BJ (cell line): Measurements from ENCODE around the gene ANXA1. TPM values are rescaled to one million over a fixed set of nuclear protein-coding genes. Genes with fewer than 3 reads are reported as not detected.
A peak's percentile ranks its signal among the peaks of the same experiment; 100 is the strongest.
"Not testable (repeated sequence)": the region's sequence is repeated elsewhere in the genome, so short reads cannot be mapped to it uniquely, and the experiment has no call there.

Experiments
- CTCF ChIA-PET: fragments of 350-600 bp; formaldehyde crosslinking; extraction: SDS; loops from one replicate; lab custom pipeline; 2021; ENCODE audit warnings: antibody characterized with exemption, inconsistent platforms; lab: Yijun Ruan, JAX
- POLR2A ChIA-PET: fragments of 300-600 bp; sonication (Branson Sonifier 250); formaldehyde crosslinking; extraction: SDS; loops from one replicate; lab custom pipeline; 2021; ENCODE audit warnings: antibody characterized with exemption; lab: Charles Lee
- DNase-seq: peaks from one replicate; pipeline ENCODE4 v3.0.0-alpha.2; 2011; ENCODE audit warnings: low read depth
- H3K27me3 ChIP-seq: 2 replicates; pipeline ENCODE4 v1.6.0; 2011; ENCODE audit warnings: low read length; ENCODE audit not compliant: control insufficient read depth, insufficient read depth
- H3K36me3 ChIP-seq: 2 replicates; pipeline ENCODE4 v1.5.1; 2011; ENCODE audit warnings: low read length; ENCODE audit not compliant: control insufficient read depth, insufficient read depth
- H3K4me3 ChIP-seq: 2 replicates; pipeline ENCODE4 v1.5.1; 2011; ENCODE audit warnings: low read depth, mild to moderate bottlenecking, control low read depth, low read length
- CTCF ChIP-seq: IDR thresholded peaks from 2 replicates; pipeline ENCODE4 v1.5.1; 2011; ENCODE audit warnings: low read depth, mild to moderate bottlenecking, control low read depth, inconsistent platforms, low read length, moderate library complexity; ENCODE audit not compliant: insufficient read depth
- polyA plus RNA-seq: library from polyadenylated mRNA; depleted of rRNA; stranded (reverse); fragments of >200 nt; gene quantifications from 2 replicates; pipeline ENCODE4 v1.2.3, GENCODE V29; 2011

Gene ANXA1
- polyA plus RNA-seq, 1 experiment: 581 TPM

GRCh38 chr9:73183917-73184861, 32.5 kb downstream of the ANXA1 start:
- ChIA-PET POLR2A (no interaction called here), CTCF (interaction anchor here (0.6 to 9.0 kb wide), 7 partner anchors 72 to 327 kb away, joined by 3 to 63 read pairs (median 6); no protein-coding TSS in a partner anchor)
- Histone ChIP-seq H3K4me3 (no peak overlapping the region), H3K36me3 (no peaks in the 10 kb centered on the region), H3K27me3 (no peaks in the 10 kb centered on the region)
- no peak for DNase-seq
- TF ChIP-seq CTCF: peak; percentile 31

DNA sequence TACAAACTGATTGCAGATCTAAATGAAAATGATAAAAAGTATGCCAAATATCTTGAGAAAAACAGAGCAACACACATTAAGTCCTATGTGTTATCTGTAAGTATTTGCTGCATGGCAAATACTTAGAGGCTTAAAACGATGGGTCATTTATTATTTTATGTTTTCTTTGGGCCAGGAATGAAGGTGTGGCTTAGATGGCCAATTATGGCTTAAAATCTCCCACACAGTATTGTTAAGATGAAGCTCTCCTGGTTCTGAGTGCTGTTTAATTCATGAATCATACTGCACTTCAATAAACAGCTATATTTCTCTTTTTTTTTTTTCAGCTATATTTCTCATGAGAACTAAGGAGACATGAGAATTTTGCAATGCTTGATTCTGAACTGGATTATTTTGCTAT, 39.4 kb downstream of the ANXA1 start:
- H3K36me3 ChIP-seq, CTCF ChIA-PET, H3K27me3 ChIP-seq, POLR2A ChIA-PET, H3K4me3 ChIP-seq: not testable (repeated sequence)
- DNase-seq: peak; percentile 35

GRCh38 chr9:73194284-73194683, 42.6 kb downstream of the ANXA1 start:
- Histone ChIP-seq H3K4me3 (no peak overlapping the region), H3K27me3 (no peaks in the 10 kb centered on the region), H3K36me3 (no peaks in the 10 kb centered on the region)
- ChIA-PET CTCF (no interaction called here), POLR2A (no interaction called here)
- TF ChIP-seq CTCF: no peak
- DNase-seq: no peak

GRCh38 chr9:73199448-73199847, 47.8 kb downstream of the ANXA1 start:
- POLR2A ChIA-PET: no interaction called here
- no peak for DNase-seq
- Histone ChIP-seq H3K4me3 (no peak overlapping the region), H3K36me3 (no peaks in the 10 kb centered on the region), H3K27me3 (no peaks in the 10 kb centered on the region; the same call in 1 of the 2 replicates)
- no peak for TF ChIP-seq CTCF
- CTCF ChIA-PET: interaction anchor here (0.8 to 2.9 kb wide), 5 partner anchors 43 to 1544 kb away, joined by 3 to 11 read pairs (median 5); no protein-coding TSS in a partner anchor

- DNase-seq: no peak
- POLR2A ChIA-PET: no interaction called here
- TF ChIP-seq CTCF: no peak
Observed at GRCh38 chr9:73199886-73200285, 48.2 kb downstream of the ANXA1 start.

More at GRCh38 chr9:73199886-73200285, 48.2 kb downstream of the ANXA1 start:
- Histone ChIP-seq H3K4me3 (no peak overlapping the region), H3K27me3 (no peaks in the 10 kb centered on the region; the same call in 1 of the 2 replicates), H3K36me3 (no peaks in the 10 kb centered on the region)
- CTCF ChIA-PET: interaction anchor here (0.8 to 2.9 kb wide), 10 partner anchors 14 to 1543 kb away, joined by 3 to 14 read pairs (median 6); no protein-coding TSS in a partner anchor
